ENCODE measurements around the gene PGBD2.

PGBD2 gene

DNA sequence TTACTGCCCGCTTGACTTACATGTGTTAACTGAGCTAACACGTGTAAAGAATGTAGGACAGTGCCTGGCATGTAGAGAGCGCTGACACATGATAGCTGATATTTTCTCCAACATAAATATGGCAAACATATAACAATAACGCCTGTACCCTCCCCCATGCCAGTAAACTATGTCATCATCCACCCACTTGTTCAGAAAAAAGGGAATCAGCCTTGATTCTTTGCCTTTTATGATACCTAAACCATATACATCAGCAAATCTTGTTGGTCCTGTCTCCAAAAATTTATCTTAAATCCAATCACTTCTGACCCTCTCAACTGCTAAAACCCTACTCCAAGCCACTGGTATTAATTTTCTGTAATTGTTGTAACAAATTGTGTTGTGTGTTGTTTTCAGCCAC, 46.0 kb upstream of the PGBD2 start:
- ChIA-PET CTCF (no interaction called here), POLR2A (interaction anchor here (2.6 to 2.9 kb wide), 2 partner anchors 13 to 22 kb away, joined by 9 to 24 read pairs; partner anchors contain the start of gene ZNF672)
- no peak for DNase-seq (ENCODE audit: extremely low spot score)
- no peak for TF ChIP-seq ARNT (IDR thresholded peaks at IDR 0.05)
- no peak for TF ChIP-seq L3MBTL2 (conservative IDR thresholded peaks at IDR 0.05)
- no peak for TF ChIP-seq HDGF (IDR thresholded peaks at IDR 0.05; ENCODE audit: borderline replicate concordance)
- TF ChIP-seq FOXM1 (IDR thresholded peaks at IDR 0.05; ENCODE audit: borderline replicate concordance) = no peak
- no peak for TF ChIP-seq CTBP1 (IDR thresholded peaks at IDR 0.05; ENCODE audit: borderline replicate concordance)
- no peak for TF ChIP-seq TARDBP (IDR thresholded peaks at IDR 0.05)
- TF ChIP-seq, protein P1, sequence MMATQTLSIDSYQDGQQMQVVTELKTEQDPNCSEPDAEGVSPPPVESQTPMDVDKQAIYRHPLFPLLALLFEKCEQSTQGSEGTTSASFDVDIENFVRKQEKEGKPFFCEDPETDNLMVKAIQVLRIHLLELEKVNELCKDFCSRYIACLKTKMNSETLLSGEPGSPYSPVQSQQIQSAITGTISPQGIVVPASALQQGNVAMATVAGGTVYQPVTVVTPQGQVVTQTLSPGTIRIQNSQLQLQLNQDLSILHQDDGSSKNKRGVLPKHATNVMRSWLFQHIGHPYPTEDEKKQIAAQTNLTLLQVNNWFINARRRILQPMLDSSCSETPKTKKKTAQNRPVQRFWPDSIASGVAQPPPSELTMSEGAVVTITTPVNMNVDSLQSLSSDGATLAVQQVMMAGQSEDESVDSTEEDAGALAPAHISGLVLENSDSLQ (IDR thresholded peaks at IDR 0.05) = no peak
- TF ChIP-seq LEF1 (IDR thresholded peaks at IDR 0.05; ENCODE audit: borderline replicate concordance) = no peak
- no peak for TF ChIP-seq FOXK2 (IDR thresholded peaks at IDR 0.05)
- no peak for TF ChIP-seq BHLHE40 (IDR thresholded peaks at IDR 0.05; ENCODE audit: borderline replicate concordance)

DNA sequence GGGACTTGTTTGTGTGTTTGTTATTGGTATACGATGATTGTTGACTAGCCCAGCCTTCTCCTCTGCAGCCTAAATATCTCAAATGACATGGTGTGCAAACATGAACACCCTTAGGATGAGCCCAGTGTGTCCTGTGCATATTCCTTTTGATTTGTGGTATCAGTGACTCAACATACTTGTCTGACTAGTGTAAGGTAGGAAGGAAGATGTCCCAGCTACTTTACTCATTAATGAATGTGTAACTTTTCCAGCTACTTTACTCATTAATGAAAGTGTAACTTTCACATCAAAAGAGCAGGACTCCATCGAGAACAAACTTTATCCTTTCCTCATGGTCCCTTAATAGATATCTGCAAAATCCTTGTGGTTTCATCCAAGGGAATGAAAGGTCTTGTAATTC, 44.4 kb upstream of the PGBD2 start:
- TF ChIP-seq CTBP1 (IDR thresholded peaks at IDR 0.05; ENCODE audit: borderline replicate concordance) = no peak
- TF ChIP-seq L3MBTL2 (conservative IDR thresholded peaks at IDR 0.05) = no peak
- no peak for TF ChIP-seq LEF1 (IDR thresholded peaks at IDR 0.05; ENCODE audit: borderline replicate concordance)
- TF ChIP-seq FOXK2 (IDR thresholded peaks at IDR 0.05) = no peak
- DNase-seq (ENCODE audit: extremely low spot score) = no peak
- ChIA-PET CTCF (no interaction called here), POLR2A (no interaction called here)

DNA sequence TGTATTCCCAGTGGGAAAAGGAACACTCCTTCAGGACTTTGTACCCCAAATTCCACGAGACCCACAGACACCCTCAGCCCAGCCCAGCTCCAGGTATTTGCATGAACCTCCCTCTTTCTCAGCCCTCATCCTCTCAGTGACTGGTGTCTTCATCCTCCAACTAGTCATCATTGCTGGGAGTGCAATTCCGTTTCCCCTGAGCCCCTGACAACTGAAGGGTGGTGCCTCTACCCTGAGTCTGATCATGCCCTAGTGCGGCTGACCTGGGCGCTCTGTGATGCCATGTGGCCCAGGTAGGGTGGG, 43.4 kb upstream of the PGBD2 start:
- ChIA-PET POLR2A (no interaction called here), CTCF (no interaction called here)
- no peak for DNase-seq (ENCODE audit: extremely low spot score)
- TF ChIP-seq FOXM1 (IDR thresholded peaks at IDR 0.05; ENCODE audit: borderline replicate concordance) = no peak
- no peak for TF ChIP-seq ELF4 (IDR thresholded peaks at IDR 0.05)
- no peak for TF ChIP-seq FOXA1 (IDR thresholded peaks at IDR 0.05)
- TF ChIP-seq NFRKB (IDR thresholded peaks at IDR 0.05) = no peak
- no peak for TF ChIP-seq HDGF (IDR thresholded peaks at IDR 0.05; ENCODE audit: borderline replicate concordance)
- no peak for TF ChIP-seq ARNT (IDR thresholded peaks at IDR 0.05)
- TF ChIP-seq, protein P1 (IDR thresholded peaks at IDR 0.05) = no peak
- TF ChIP-seq BHLHE40 (IDR thresholded peaks at IDR 0.05; ENCODE audit: borderline replicate concordance) = no peak
- TF ChIP-seq L3MBTL2 (conservative IDR thresholded peaks at IDR 0.05) = no peak
- no peak for TF ChIP-seq CTBP1 (IDR thresholded peaks at IDR 0.05; ENCODE audit: borderline replicate concordance)

DNA sequence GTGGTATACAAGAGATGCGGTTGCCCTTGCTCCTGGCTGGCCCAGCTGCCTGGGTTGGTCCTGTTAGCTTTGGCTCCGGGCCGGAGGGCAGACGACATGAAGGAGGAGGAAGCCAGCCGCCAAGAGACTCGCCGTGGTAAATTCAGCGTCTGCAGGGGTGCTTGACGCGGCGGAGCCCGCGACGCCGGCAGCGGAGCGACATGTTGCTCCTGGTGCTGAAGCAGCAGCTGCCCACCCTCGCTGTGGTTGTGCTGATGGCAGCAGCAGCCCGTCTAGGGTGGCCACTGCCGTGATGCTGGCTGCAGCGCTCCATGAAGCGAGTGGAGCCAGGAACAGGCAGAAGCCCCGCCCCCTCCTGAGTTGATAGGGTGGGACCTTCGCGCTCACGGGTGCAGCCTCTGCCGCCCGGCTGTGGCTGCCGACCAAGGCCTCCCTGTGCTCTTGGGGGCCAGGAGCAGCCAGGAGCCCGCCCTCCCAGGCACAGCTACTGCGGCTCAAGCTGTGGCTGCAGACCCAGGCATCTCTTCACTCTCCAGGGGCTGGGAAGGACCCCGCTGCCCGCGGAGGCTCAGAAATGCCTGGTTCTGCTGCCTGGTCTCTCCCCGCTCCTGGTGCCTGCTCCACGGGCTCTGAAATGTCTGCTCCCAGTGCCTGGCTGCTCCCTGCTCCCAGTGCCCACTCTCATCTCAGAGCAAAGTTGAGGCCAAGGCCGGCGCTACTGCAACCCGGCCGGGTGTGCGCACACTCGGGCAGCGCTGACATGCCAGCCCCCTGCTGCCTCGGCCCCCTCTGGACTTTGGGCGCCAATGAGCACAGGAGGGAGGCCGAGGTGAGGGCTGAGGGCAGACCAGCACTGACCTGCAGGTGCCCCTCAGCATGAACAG, 42.8 kb upstream of the PGBD2 start:
- peak; percentile 33; the same call in 1 of the 2 replicates for TF ChIP-seq L3MBTL2 (conservative IDR thresholded peaks at IDR 0.05)
- TF ChIP-seq BHLHE40 (IDR thresholded peaks at IDR 0.05; ENCODE audit: borderline replicate concordance) = no peak
- no peak for TF ChIP-seq ZNF384 (IDR thresholded peaks at IDR 0.05)
- no peak for TF ChIP-seq ELF4 (IDR thresholded peaks at IDR 0.05)
- no peak for TF ChIP-seq NFRKB (IDR thresholded peaks at IDR 0.05)
- DNase-seq (ENCODE audit: extremely low spot score) = peak; percentile 39
- ChIA-PET POLR2A (no interaction called here), CTCF (no interaction called here)

DNA sequence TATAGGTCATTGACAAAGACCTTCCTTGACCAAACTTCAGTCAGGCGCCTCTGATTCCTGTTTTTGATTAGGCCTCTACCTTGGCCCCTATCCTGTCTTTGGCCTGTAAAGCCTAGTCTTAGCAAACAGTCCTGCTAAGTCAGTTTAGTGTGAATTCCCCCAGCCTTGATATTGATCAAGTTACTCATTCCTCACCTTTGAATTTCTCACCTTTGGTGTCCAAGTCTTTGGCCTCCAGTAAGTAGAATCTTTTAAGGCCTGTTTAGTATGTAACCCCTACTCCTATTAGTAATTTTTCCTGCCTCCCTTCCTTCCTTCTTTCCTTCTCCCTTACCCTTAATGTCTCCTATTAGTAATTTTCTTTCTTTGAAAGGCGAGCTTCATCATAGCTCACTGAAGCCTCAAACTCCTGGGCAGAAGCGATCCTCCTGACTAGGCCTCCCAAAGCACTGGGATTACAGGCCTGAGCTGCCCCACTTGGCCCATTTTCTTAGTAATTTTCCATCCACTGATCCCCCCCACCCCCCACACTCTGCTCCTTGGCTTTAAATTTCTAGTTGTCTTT, 34.1 kb upstream of the PGBD2 start:
- ChIA-PET CTCF (no interaction called here), POLR2A (interaction anchor here (2.1 kb wide), 1 partner anchor 13 kb away, joined by 9 read pairs; the partner anchor contains the start of gene ZNF692)
- no peak for DNase-seq (ENCODE audit: extremely low spot score)
- TF ChIP-seq TARDBP (IDR thresholded peaks at IDR 0.05) (no peak), BHLHE40 (IDR thresholded peaks at IDR 0.05; ENCODE audit: borderline replicate concordance) (no peak), ZNF384 (IDR thresholded peaks at IDR 0.05) (no peak), FOXA1 (IDR thresholded peaks at IDR 0.05) (no peak), ELF4 (IDR thresholded peaks at IDR 0.05) (no peak), SUZ12 (IDR thresholded peaks at IDR 0.05) (no peak), SP1 (IDR thresholded peaks at IDR 0.05) (no peak), FOXM1 (IDR thresholded peaks at IDR 0.05; ENCODE audit: borderline replicate concordance) (no peak), L3MBTL2 (conservative IDR thresholded peaks at IDR 0.05) (no peak), NFRKB (IDR thresholded peaks at IDR 0.05) (no peak), LEF1 (IDR thresholded peaks at IDR 0.05; ENCODE audit: borderline replicate concordance) (no peak), ARNT (IDR thresholded peaks at IDR 0.05) (no peak), CTBP1 (IDR thresholded peaks at IDR 0.05; ENCODE audit: borderline replicate concordance) (no peak), FOXK2 (IDR thresholded peaks at IDR 0.05) (no peak), HDGF (IDR thresholded peaks at IDR 0.05; ENCODE audit: borderline replicate concordance) (no peak)
- TF ChIP-seq, protein P1 (IDR thresholded peaks at IDR 0.05) = no peak

DNA sequence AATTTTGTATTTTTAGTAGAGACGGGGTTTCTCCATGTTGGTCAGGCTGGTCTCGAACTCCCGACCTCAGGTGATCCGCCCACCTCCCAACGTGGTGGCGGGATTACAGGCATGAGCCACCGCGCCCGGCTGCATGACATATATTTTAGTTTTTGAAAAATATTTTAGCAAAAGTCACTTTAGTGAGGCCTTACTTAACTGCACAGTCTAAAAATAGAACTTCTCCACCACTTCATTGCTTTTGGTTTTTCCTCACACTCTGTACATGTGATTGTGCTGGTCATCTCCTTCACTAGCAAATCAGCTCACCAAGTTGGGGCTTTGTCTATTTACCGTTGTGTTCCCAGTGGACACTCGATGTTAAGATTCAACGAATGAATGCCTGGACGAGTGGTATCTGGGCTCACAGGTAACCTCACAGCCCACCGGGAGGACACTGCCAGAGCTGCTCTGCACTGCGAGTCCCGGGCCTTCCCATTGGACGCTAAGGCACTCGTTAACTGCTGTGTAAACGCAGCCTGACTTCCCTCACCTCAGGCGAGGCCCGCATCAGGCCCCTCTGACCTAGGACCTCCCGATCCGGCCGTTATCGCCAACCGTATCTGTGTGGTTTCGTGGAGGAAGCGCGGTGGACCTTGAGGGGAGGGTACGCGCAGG, 33.2 kb upstream of the PGBD2 start:
- no peak for TF ChIP-seq ZNF384 (IDR thresholded peaks at IDR 0.05)
- peak; percentile 72; the same call in 1 of the 2 replicates for TF ChIP-seq L3MBTL2 (conservative IDR thresholded peaks at IDR 0.05)
- DNase-seq (ENCODE audit: extremely low spot score) = peak; percentile 39
- ChIA-PET POLR2A (interaction anchor here (1.1 to 2.1 kb wide), 3 partner anchors 13 to 33 kb away, joined by 6 to 9 read pairs (median 6); partner anchors contain the start of genes PGBD2 and ZNF692), CTCF (no interaction called here)
